Astrocyte (in vitro differentiated cells and primary cell): Measurements from ENCODE around the gene HSD17B2. TPM values are rescaled to one million over a fixed set of nuclear protein-coding genes. Genes with fewer than 3 reads are reported as not detected.
A peak's percentile ranks its signal among the peaks of the same experiment; 100 is the strongest.

Experiments
- DNase-seq: peaks from one replicate; pipeline ENCODE4 v3.0.0-alpha.2; 2010; ENCODE audit warnings: low read depth
- FAIRE-seq: peaks from 2 replicates; lab custom pipeline; 2011; peaks lifted over from hg19 to GRCh38; lab: Jason Lieb, UNC
- H2AFZ ChIP-seq: 2 replicates; pipeline ENCODE4 v1.6.0; 2012; ENCODE audit warnings: low read depth, low read length, inconsistent platforms
- H3K27ac ChIP-seq: 2 replicates; pipeline ENCODE4 v1.5.1; 2011; ENCODE audit warnings: low read depth, low read length, inconsistent platforms
- H3K27me3 ChIP-seq: 2 replicates; pipeline ENCODE4 v1.6.0; 2011; ENCODE audit warnings: low read length, inconsistent platforms; ENCODE audit not compliant: insufficient read depth
- H3K36me3 ChIP-seq: 2 replicates; pipeline ENCODE4 v1.5.1; 2011; ENCODE audit warnings: low read length, inconsistent platforms; ENCODE audit not compliant: insufficient read depth
- H3K4me1 ChIP-seq: 2 replicates; pipeline ENCODE4 v1.5.1; 2011; ENCODE audit warnings: low read length, inconsistent platforms; ENCODE audit not compliant: insufficient read depth
- H3K4me2 ChIP-seq: 2 replicates; pipeline ENCODE4 v1.6.0; 2012; ENCODE audit warnings: low read length, inconsistent platforms
- H3K4me3 ChIP-seq: 2 replicates; pipeline ENCODE4 v1.5.1; 2011; ENCODE audit warnings: low read depth, mild to moderate bottlenecking, low read length, inconsistent platforms; ENCODE audit not compliant: insufficient read depth
- H3K79me2 ChIP-seq: 2 replicates; pipeline ENCODE4 v1.6.0; 2012; ENCODE audit warnings: mild to moderate bottlenecking, low read length, inconsistent platforms; ENCODE audit not compliant: insufficient read depth
- H3K9ac ChIP-seq: 2 replicates; pipeline ENCODE4 v1.6.0; 2012; ENCODE audit warnings: mild to moderate bottlenecking, low read length, inconsistent platforms
- H3K9me3 ChIP-seq: 2 replicates; pipeline ENCODE4 v1.5.1; 2012; ENCODE audit warnings: low read depth, mild to moderate bottlenecking, low read length, inconsistent platforms; ENCODE audit not compliant: insufficient read depth
- H4K20me1 ChIP-seq: 2 replicates; pipeline ENCODE4 v1.6.0; 2012; ENCODE audit warnings: low read length, inconsistent platforms; ENCODE audit not compliant: insufficient read depth
- H3K27ac Mint-ChIP-seq: one replicate; pipeline ENCODE4 v1.8.0; 2021; ENCODE audit warnings: mild to moderate bottlenecking, mixed read lengths; ENCODE audit not compliant: unreplicated experiment
- H3K27me3 Mint-ChIP-seq: one replicate; pipeline ENCODE4 v1.8.0; 2021; ENCODE audit warnings: low read depth, mixed read lengths; ENCODE audit not compliant: unreplicated experiment
- H3K36me3 Mint-ChIP-seq: one replicate; pipeline ENCODE4 v1.8.0; 2021; ENCODE audit warnings: low read depth, mixed read lengths; ENCODE audit not compliant: unreplicated experiment
- H3K4me1 Mint-ChIP-seq: one replicate; pipeline ENCODE4 v1.8.0; 2021; ENCODE audit warnings: low read depth, mixed read lengths; ENCODE audit not compliant: unreplicated experiment
- H3K4me3 Mint-ChIP-seq: one replicate; pipeline ENCODE4 v1.8.0; 2021; ENCODE audit warnings: mild to moderate bottlenecking, moderate library complexity, mixed read lengths; ENCODE audit not compliant: unreplicated experiment
- H3K9me3 Mint-ChIP-seq: one replicate; pipeline ENCODE4 v1.8.0; 2021; ENCODE audit warnings: mild to moderate bottlenecking, mixed read lengths; ENCODE audit not compliant: unreplicated experiment
- CTCF ChIP-seq: IDR thresholded peaks from 2 replicates; pipeline ENCODE4 v1.5.1; 2011; ENCODE audit warnings: low read depth, mild to moderate bottlenecking, inconsistent platforms, low read length, moderate library complexity; ENCODE audit not compliant: insufficient read depth
- EZH2 ChIP-seq: IDR thresholded peaks from 2 replicates; pipeline ENCODE4 v1.6.1; 2012; ENCODE audit warnings: mild to moderate bottlenecking, low read length, inconsistent platforms; ENCODE audit not compliant: insufficient read depth
- total RNA-seq: library from RNA; stranded (reverse); gene quantifications from 2 replicates; pipeline ENCODE4 v1.2.1, GENCODE V29; 2021

The HSD17B2 gene
- total RNA-seq, 1 donor from 2014 or later = 0.20 TPM

- no peaks in the 10 kb centered on the region for H3K27me3 Mint-ChIP-seq
- Histone ChIP-seq H3K79me2 (no peaks in the 10 kb centered on the region), H4K20me1 (no peaks in the 10 kb centered on the region), H3K9ac (no peak overlapping the region), H3K4me1 (peaks cover 9% of the 10 kb centered on the region), H3K9me3 (no peaks in the 10 kb centered on the region), H3K4me2 (no peak overlapping the region), H3K36me3 (no peaks in the 10 kb centered on the region), H2AFZ (no peak overlapping the region), H3K27ac (no peak overlapping the region), H3K27me3 (no peaks in the 10 kb centered on the region), H3K4me3 (no peak overlapping the region)
- peaks cover 29% of the 10 kb centered on the region for H3K4me1 Mint-ChIP-seq
- DNase-seq (peak; percentile 23), FAIRE-seq (no peak)
- peaks cover 2% of the 10 kb centered on the region for H3K36me3 Mint-ChIP-seq
- peak overlapping the region; percentile 76 for H3K27ac Mint-ChIP-seq
- TF ChIP-seq CTCF = no peak
- TF ChIP-seq EZH2 = no peak
- no peak overlapping the region for H3K4me3 Mint-ChIP-seq
- H3K9me3 Mint-ChIP-seq = no peaks in the 10 kb centered on the region
Observed at GRCh38 chr16:82092711-82093110, 57.7 kb downstream of the HSD17B2 start.

- H4K20me1 ChIP-seq = no peaks in the 10 kb centered on the region
- Mint-ChIP-seq H3K27me3 (peaks cover 5% of the 10 kb centered on the region), H3K4me1 (peaks cover 29% of the 10 kb centered on the region), H3K4me3 (no peak overlapping the region), H3K36me3 (peaks cover 2% of the 10 kb centered on the region), H3K27ac (no peak overlapping the region), H3K9me3 (no peaks in the 10 kb centered on the region)
- TF ChIP-seq CTCF = no peak
- TF ChIP-seq EZH2 = no peak
- no peak overlapping the region for H3K27ac ChIP-seq
- peak; percentile 51 for DNase-seq
- no peak overlapping the region for H3K4me2 ChIP-seq
- H3K36me3 ChIP-seq = no peaks in the 10 kb centered on the region
- FAIRE-seq = no peak
- H3K79me2 ChIP-seq = no peaks in the 10 kb centered on the region
- no peak overlapping the region for H2AFZ ChIP-seq
- no peaks in the 10 kb centered on the region for H3K27me3 ChIP-seq
- H3K9ac ChIP-seq = no peak overlapping the region
- H3K4me3 ChIP-seq = no peak overlapping the region
- H3K9me3 ChIP-seq = no peaks in the 10 kb centered on the region
- H3K4me1 ChIP-seq = peaks cover 9% of the 10 kb centered on the region
Observed at GRCh38 chr16:82093666-82094300, 58.7 kb downstream of the HSD17B2 start.

- Mint-ChIP-seq H3K36me3 (no peaks in the 10 kb centered on the region), H3K9me3 (no peaks in the 10 kb centered on the region), H3K27me3 (peaks cover 6% of the 10 kb centered on the region), H3K4me1 (peaks cover 29% of the 10 kb centered on the region), H3K27ac (no peak overlapping the region), H3K4me3 (no peak overlapping the region)
- FAIRE-seq = no peak
- Histone ChIP-seq H3K4me2 (no peak overlapping the region), H4K20me1 (no peaks in the 10 kb centered on the region), H3K4me1 (peaks cover 9% of the 10 kb centered on the region), H3K4me3 (no peak overlapping the region), H3K9me3 (no peaks in the 10 kb centered on the region), H2AFZ (no peak overlapping the region), H3K27ac (no peak overlapping the region), H3K36me3 (no peaks in the 10 kb centered on the region), H3K27me3 (no peaks in the 10 kb centered on the region), H3K79me2 (no peaks in the 10 kb centered on the region), H3K9ac (no peak overlapping the region)
- no peak for TF ChIP-seq CTCF
- no peak for TF ChIP-seq EZH2
- no peak for DNase-seq
Observed at GRCh38 chr16:82094942-82095540, 60.0 kb downstream of the HSD17B2 start.
